Thoracic aorta (tissue), 2 donors: ENCODE data around the gene GPATCH8. TPM values are rescaled to one million over a fixed set of nuclear protein-coding genes. Genes with fewer than 3 reads are reported as not detected.

Experiments used
- ATAC-seq: fragments of 150-250 bp; one replicate; pipeline ENCODE4 v1.8.0; 2017; ENCODE audit warnings: low read depth; ENCODE audit not compliant: insufficient number of reproducible peaks, low FRiP score
- DNase-seq: peaks from one replicate; pipeline ENCODE4 v3.0.0-alpha.2; 2020; ENCODE audit warnings: low spot score
- H3K27ac ChIP-seq, 2 donors: fragments of 200-600 bp; sonication (generic); 1 replicate in 1 of 2; 2 replicates in 1 of 2; pipeline ENCODE4 v1.5.1; 2016; ENCODE audit warnings: mild to moderate bottlenecking in 2 of 2, moderate library complexity in 2 of 2
- H3K27me3 ChIP-seq: fragments of 200-600 bp; sonication (generic); replicated peaks from 2 replicates; pipeline ENCODE4 v1.6.0; 2016; ENCODE audit warnings: mild to moderate bottlenecking; ENCODE audit not compliant: insufficient read depth
- H3K36me3 ChIP-seq: fragments of 200-600 bp; sonication (generic); one replicate; pipeline ENCODE4 v1.5.1; 2016
- H3K4me1 ChIP-seq, 2 donors: fragments of 200-600 bp; sonication (generic); 1 replicate in 1 of 2; 2 replicates in 1 of 2; pipeline versions ENCODE4 v1.5.1 to v1.6.0; 2016; ENCODE audit warnings: low read depth in 2 of 2, mild to moderate bottlenecking in 1 of 2; ENCODE audit not compliant: control insufficient read depth in 1 of 2
- H3K4me3 ChIP-seq: fragments of 200-600 bp; sonication (generic); 2 replicates; pipeline ENCODE4 v1.5.1; 2016; ENCODE audit warnings: mild to moderate bottlenecking
- H3K9me3 ChIP-seq: fragments of 200-600 bp; sonication (generic); 2 replicates; pipeline ENCODE4 v1.5.1; 2016
- CTCF ChIP-seq: fragments of 200-600 bp; sonication (generic); IDR thresholded peaks from one replicate; pipeline ENCODE4 v1.5.1; 2019; ENCODE audit warnings: antibody characterized with exemption
- total RNA-seq, 2 donors: library from RNA; depleted of rRNA; stranded (reverse); fragments of >200 nt; gene quantifications; one replicate each; pipeline versions ENCODE4 v1.1.0 to v1.2.3, GENCODE V29; 2016

The GPATCH8 gene
- total RNA-seq, 2 donors from 2014 or later: 39.3 to 56.1 TPM

GRCh38 chr17:44361292-44362260, 141.6 kb downstream of the GPATCH8 start:
- DNase-seq (no peak), ATAC-seq (no peak)
- Histone ChIP-seq H3K36me3 (no peaks in the 10 kb centered on the region), H3K27me3 (peaks cover 5% of the 10 kb centered on the region), H3K27ac (no peak overlapping the region), H3K4me1 (peaks cover 7 to 10% of the 10 kb centered on the region in 2 donors), H3K9me3 (no peaks in the 10 kb centered on the region), H3K4me3 (no peak overlapping the region)
- TF ChIP-seq CTCF: no peak

- peaks cover 7 to 10% of the 10 kb centered on the region in 2 donors for H3K4me1 ChIP-seq
Measured at GRCh38 chr17:44360826-44361225, 142.4 kb downstream of the GPATCH8 start.

GRCh38 chr17:44360144-44360533, 143.1 kb downstream of the GPATCH8 start:
- Histone ChIP-seq H3K27me3 (peaks cover 5% of the 10 kb centered on the region), H3K27ac (no peak overlapping the region), H3K9me3 (no peaks in the 10 kb centered on the region), H3K36me3 (no peaks in the 10 kb centered on the region), H3K4me1 (peaks cover 7 to 10% of the 10 kb centered on the region in 2 donors), H3K4me3 (no peak overlapping the region)
- no peak for TF ChIP-seq CTCF
- ATAC-seq: no peak
- DNase-seq: no peak

More at GRCh38 chr17:44360826-44361225, 142.4 kb downstream of the GPATCH8 start:
- peaks cover 5% of the 10 kb centered on the region for H3K27me3 ChIP-seq
- no peak for TF ChIP-seq CTCF
- H3K9me3 ChIP-seq: no peaks in the 10 kb centered on the region
- H3K36me3 ChIP-seq: no peaks in the 10 kb centered on the region
- H3K4me3 ChIP-seq: no peak overlapping the region
- ATAC-seq (no peak), DNase-seq (no peak)
- H3K27ac ChIP-seq: no peak overlapping the region

- Histone ChIP-seq H3K4me1 (peaks cover 7 to 10% of the 10 kb centered on the region in 2 donors), H3K36me3 (no peaks in the 10 kb centered on the region), H3K4me3 (no peak overlapping the region), H3K9me3 (no peaks in the 10 kb centered on the region), H3K27ac (no peak overlapping the region), H3K27me3 (peaks cover under 1% of the 10 kb centered on the region)
- TF ChIP-seq CTCF: no peak
- ATAC-seq: no peak
- DNase-seq: no peak
Measured at GRCh38 chr17:44359458-44360143, 143.6 kb downstream of the GPATCH8 start.

- Histone ChIP-seq H3K4me1 (peaks cover 7 to 8% of the 10 kb centered on the region in 2 donors), H3K36me3 (no peaks in the 10 kb centered on the region), H3K27me3 (no peaks in the 10 kb centered on the region), H3K4me3 (no peak overlapping the region), H3K9me3 (no peaks in the 10 kb centered on the region), H3K27ac (no peak overlapping the region)
- TF ChIP-seq CTCF: no peak
- DNase-seq (no peak), ATAC-seq (no peak)
Measured at GRCh38 chr17:44359006-44359405, 144.2 kb downstream of the GPATCH8 start.
